Measurements from ENCODE around the gene GAPVD1. TPM values are rescaled to one million over a fixed set of nuclear protein-coding genes. Genes with fewer than 3 reads are reported as not detected.
A peak's percentile ranks its signal among the peaks of the same experiment; 100 is the strongest.

Gene GAPVD1
- total RNA-seq, 1 donor, result 88.9 TPM

- H3K4me3 ChIP-seq (ENCODE audit: low read depth, low read length), result no peak overlapping the region
- DNase-seq (ENCODE audit: low read depth), result peak; percentile 18
- no peak for TF ChIP-seq CTCF (IDR thresholded peaks at IDR 0.05; ENCODE audit: insufficient read depth, low read depth, low read length)
These were observed 144.5 kb downstream of the GAPVD1 start for GRCh38 chr9:125405938-125406809.

- DNase-seq (ENCODE audit: low read depth), result no peak
- no peak overlapping the region for H3K4me3 ChIP-seq (ENCODE audit: low read depth, low read length)
- no peak for TF ChIP-seq CTCF (IDR thresholded peaks at IDR 0.05; ENCODE audit: insufficient read depth, low read depth, low read length)
These were observed 145.1 kb downstream of the GAPVD1 start for GRCh38 chr9:125406810-125407087.

- no peak for DNase-seq (ENCODE audit: low read depth)
- no peak for TF ChIP-seq CTCF (IDR thresholded peaks at IDR 0.05; ENCODE audit: insufficient read depth, low read depth, low read length)
- peak overlapping the region; percentile 67 for H3K4me3 ChIP-seq (ENCODE audit: low read depth, low read length)
These were observed 145.9 kb downstream of the GAPVD1 start for GRCh38 chr9:125407432-125407973.

- DNase-seq (ENCODE audit: low read depth), result peak; percentile 68
These were observed 146.6 kb downstream of the GAPVD1 start for GRCh38 chr9:125407974-125408900.

GRCh38 chr9:125409217-125409636 is 147.6 kb downstream of the GAPVD1 start:
- DNase-seq (ENCODE audit: low read depth), result no peak
- no peak overlapping the region for H3K4me3 ChIP-seq (ENCODE audit: low read depth, low read length)
- TF ChIP-seq CTCF (IDR thresholded peaks at IDR 0.05; ENCODE audit: insufficient read depth, low read depth, low read length), result no peak

More at GRCh38 chr9:125407974-125408900, 146.6 kb downstream of the GAPVD1 start:
- peak; percentile 84 for TF ChIP-seq CTCF (IDR thresholded peaks at IDR 0.05; ENCODE audit: insufficient read depth, low read depth, low read length)
- H3K4me3 ChIP-seq (ENCODE audit: low read depth, low read length), result peak overlapping the region; percentile 67

GRCh38 chr9:125409637-125410521 is 148.3 kb downstream of the GAPVD1 start:
- H3K4me3 ChIP-seq (ENCODE audit: low read depth, low read length), result peak overlapping the region; percentile 67
- no peak for TF ChIP-seq CTCF (IDR thresholded peaks at IDR 0.05; ENCODE audit: insufficient read depth, low read depth, low read length)
- peak; percentile 86 for DNase-seq (ENCODE audit: low read depth)

Data from fibroblast of villous mesenchyme (primary cell).